H1 (cell line): ENCODE data around the gene NUBPL. TPM values are rescaled to one million over a fixed set of nuclear protein-coding genes. Genes with fewer than 3 reads are reported as not detected.

Experiments used
- CTCF ChIA-PET: fragments of 300-600 bp; sonication (Branson Sonifier 250); formaldehyde crosslinking; loops from one replicate; lab custom pipeline; 2021; ENCODE audit not compliant: partially characterized antibody; lab: Charles Lee
- POLR2A ChIA-PET: fragments of 300-600 bp; sonication (Branson Sonifier 250); formaldehyde crosslinking; loops from one replicate; lab custom pipeline; 2021; ENCODE audit warnings: inconsistent platforms; ENCODE audit not compliant: partially characterized antibody; lab: Charles Lee
- DNase-seq, 2 experiments: peaks; one replicate each; pipeline versions ENCODE4 v3.0.0 to v3.0.0-alpha.2; 2010 to 2022; ENCODE audit warnings: low spot score in 2 of 2, low read depth in 1 of 2, mixed read lengths in 1 of 2
- FAIRE-seq: peaks from 2 replicates; lab custom pipeline; 2011; peaks lifted over from hg19 to GRCh38; lab: Jason Lieb, UNC
- H2AFZ ChIP-seq: 2 replicates; pipeline ENCODE4 v1.8.1; 2012; ENCODE audit warnings: low read length, inconsistent platforms
- H2AK5ac ChIP-seq: 2 replicates; pipeline ENCODE4 v1.6.1; 2013; ENCODE audit warnings: low read depth, low read length
- H2BK120ac ChIP-seq: replicated peaks from 2 replicates; pipeline ENCODE3; 2013; ENCODE audit warnings: low read depth, low read length, inconsistent platforms
- H2BK12ac ChIP-seq: 2 replicates; pipeline ENCODE4 v1.6.1; 2013; ENCODE audit warnings: low read depth, low read length
- H2BK15ac ChIP-seq: 2 replicates; pipeline ENCODE4 v1.6.1; 2013; ENCODE audit warnings: low read length
- H2BK20ac ChIP-seq: 2 replicates; pipeline ENCODE4 v1.6.1; 2013; ENCODE audit warnings: low read length
- H2BK5ac ChIP-seq: 2 replicates; pipeline ENCODE4 v1.6.1; 2013; ENCODE audit warnings: low read depth, low read length
- H3K14ac ChIP-seq: 2 replicates; pipeline ENCODE4 v1.6.1; 2013; ENCODE audit warnings: inconsistent platforms; ENCODE audit not compliant: insufficient read length
- H3K18ac ChIP-seq: 2 replicates; pipeline ENCODE4 v1.6.1; 2013; ENCODE audit warnings: low read length; ENCODE audit errors: extremely low read depth
- H3K23ac ChIP-seq: 2 replicates; pipeline ENCODE4 v1.6.1; 2013; ENCODE audit warnings: inconsistent platforms; ENCODE audit not compliant: insufficient read length
- H3K23me2 ChIP-seq: 2 replicates; pipeline ENCODE4 v1.6.1; 2013; ENCODE audit warnings: low read depth, low read length
- H3K27ac ChIP-seq: 2 replicates; pipeline ENCODE4 v1.6.1; 2011; ENCODE audit warnings: low read depth, low read length, inconsistent platforms
- H3K27me3 ChIP-seq, 4 experiments: replicated peaks in 1 of 4; 1 replicate in 1 of 4; 2 replicates in 3 of 4; pipeline versions ENCODE4 v1.6.1 to v1.8.1; 2011 to 2013; ENCODE audit warnings: low read length in 3 of 4, mild to moderate bottlenecking in 3 of 4, inconsistent platforms in 2 of 4, mixed read lengths in 2 of 4, moderate library complexity in 1 of 4; ENCODE audit not compliant: control insufficient read depth in 3 of 4, insufficient read depth in 3 of 4; ENCODE audit errors: extremely low read depth in 1 of 4
- H3K36me3 ChIP-seq, 4 experiments: 2 replicates each; pipeline versions ENCODE4 v1.6.1 to v1.8.1; 2011 to 2013; ENCODE audit warnings: mild to moderate bottlenecking in 4 of 4, low read length in 3 of 4, moderate library complexity in 2 of 4, control low read depth in 1 of 4, inconsistent platforms in 1 of 4; ENCODE audit not compliant: insufficient read depth in 4 of 4, control insufficient read depth in 2 of 4
- H3K4ac ChIP-seq: replicated peaks from 2 replicates; pipeline ENCODE3; 2013; ENCODE audit warnings: low read length, low read depth, mixed read lengths, inconsistent platforms; ENCODE audit not compliant: insufficient read length
- H3K4me1 ChIP-seq, 4 experiments: replicated peaks in 1 of 4; 1 replicate in 1 of 4; 2 replicates in 3 of 4; pipeline versions ENCODE4 v1.6.1 to v1.8.1; 2011 to 2013; ENCODE audit warnings: low read length in 3 of 4, inconsistent platforms in 2 of 4, mixed read lengths in 1 of 4; ENCODE audit not compliant: insufficient read depth in 4 of 4, control insufficient read depth in 3 of 4
- H3K4me2 ChIP-seq, 2 experiments: 2 replicates each; pipeline versions ENCODE4 v1.6.1 to v1.8.1; 2011 to 2013; ENCODE audit warnings: low read depth in 2 of 2, low read length in 2 of 2, control low read depth in 1 of 2, inconsistent platforms in 1 of 2, mild to moderate bottlenecking in 1 of 2; ENCODE audit not compliant: insufficient read depth in 1 of 2
- H3K4me3 ChIP-seq, 4 experiments: fragments of 200-600, 300-600 bp in 1 of 4; sonication (generic), shearing (Covaris generic), sonication (Bioruptor Twin) in 1 of 4; 2 replicates each; pipeline versions ENCODE4 v1.5.1 to v1.8.1; 2011 to 2016; ENCODE audit warnings: low read length in 4 of 4, low read depth in 3 of 4, control low read depth in 2 of 4, inconsistent platforms in 2 of 4, mild to moderate bottlenecking in 2 of 4, mixed read lengths in 1 of 4, moderate library complexity in 1 of 4; ENCODE audit not compliant: insufficient read depth in 2 of 4; ENCODE audit errors: extremely low read depth in 1 of 4
- H3K56ac ChIP-seq: replicated peaks from 2 replicates; pipeline ENCODE3; 2013; ENCODE audit warnings: low read depth, mild to moderate bottlenecking, mixed read lengths, low read length, inconsistent platforms; ENCODE audit not compliant: insufficient read length
- H3K79me1 ChIP-seq: 2 replicates; pipeline ENCODE4 v1.6.1; 2013; ENCODE audit warnings: low read depth, low read length, control low read depth
- H3K79me2 ChIP-seq, 2 experiments: 2 replicates each; pipeline versions ENCODE4 v1.6.1 to v1.8.1; 2012 to 2013; ENCODE audit warnings: low read length in 2 of 2, mild to moderate bottlenecking in 2 of 2, inconsistent platforms in 1 of 2; ENCODE audit not compliant: insufficient read depth in 2 of 2, control insufficient read depth in 1 of 2
- H3K9ac ChIP-seq, 4 experiments: replicated peaks in 1 of 4; 1 replicate in 1 of 4; 2 replicates in 3 of 4; pipeline versions ENCODE4 v1.6.1 to v1.8.1; 2011 to 2013; ENCODE audit warnings: low read depth in 3 of 4, low read length in 3 of 4, control low read depth in 2 of 4, mild to moderate bottlenecking in 2 of 4, moderate library complexity in 2 of 4, inconsistent platforms in 1 of 4; ENCODE audit errors: extremely low read depth in 1 of 4
- H3K9me3 ChIP-seq, 2 experiments: 2 replicates each; pipeline versions ENCODE4 v1.6.1 to v1.8.1; 2012 to 2013; ENCODE audit warnings: mild to moderate bottlenecking in 2 of 2, moderate library complexity in 2 of 2, control low read depth in 1 of 2, inconsistent platforms in 1 of 2, low read depth in 1 of 2, low read length in 1 of 2, mixed read lengths in 1 of 2; ENCODE audit not compliant: insufficient read depth in 2 of 2
- H4K20me1 ChIP-seq, 2 experiments: replicated peaks in 1 of 2; 2 replicates each; pipeline versions ENCODE3 to v1.8.1; 2011 to 2013; ENCODE audit warnings: inconsistent platforms in 2 of 2, low read length in 2 of 2, mild to moderate bottlenecking in 1 of 2; ENCODE audit not compliant: insufficient read depth in 2 of 2, control insufficient read depth in 1 of 2
- H4K5ac ChIP-seq: 2 replicates; pipeline ENCODE4 v1.6.1; 2013; ENCODE audit warnings: low read length, low read depth, mixed read lengths, inconsistent platforms; ENCODE audit not compliant: insufficient read length
- H4K8ac ChIP-seq: 2 replicates; pipeline ENCODE4 v1.8.0; 2013; ENCODE audit warnings: mild to moderate bottlenecking, moderate library complexity, low read length, inconsistent platforms; ENCODE audit not compliant: insufficient read depth; ENCODE audit errors: extremely low read depth
- H4K91ac ChIP-seq: replicated peaks from 2 replicates; pipeline ENCODE3; 2013; ENCODE audit warnings: low read length, mixed read lengths, inconsistent platforms; ENCODE audit not compliant: insufficient read length
- ATF2 ChIP-seq: IDR thresholded peaks from 2 replicates; pipeline ENCODE4 v1.6.1; 2012; ENCODE audit warnings: low read length, inconsistent platforms
- ATF3 ChIP-seq: IDR thresholded peaks from 2 replicates; pipeline ENCODE4 v1.6.1; 2011; ENCODE audit warnings: low read depth, mild to moderate bottlenecking, low read length; ENCODE audit not compliant: insufficient read depth
- BACH1 ChIP-seq: IDR thresholded peaks from 2 replicates; pipeline ENCODE4 v1.6.1; 2012; ENCODE audit warnings: low read length, improper control_type of control experiment
- BRCA1 ChIP-seq: IDR thresholded peaks from 2 replicates; pipeline ENCODE4 v1.6.1; 2012; ENCODE audit warnings: low read depth, low read length, improper control_type of control experiment
- CHD1 ChIP-seq: IDR thresholded peaks from 2 replicates; pipeline ENCODE4 v1.6.1; 2012; ENCODE audit warnings: low read depth, low read length, improper control_type of control experiment
- CREB1 ChIP-seq: IDR thresholded peaks from 2 replicates; pipeline ENCODE4 v1.6.1; 2012; ENCODE audit warnings: inconsistent platforms
- EGR1 ChIP-seq: IDR thresholded peaks from 2 replicates; pipeline ENCODE4 v1.6.1; 2011; ENCODE audit warnings: low read depth, low read length, borderline replicate concordance
- POLR2AphosphoS5 ChIP-seq: IDR thresholded peaks from 2 replicates; pipeline ENCODE4 v1.6.1; 2011; ENCODE audit warnings: low read depth, low read length
- SIN3A ChIP-seq, 2 experiments: IDR thresholded peaks in 1 of 2; conservative IDR thresholded peaks in 1 of 2; 2 replicates each; pipeline ENCODE4 v1.6.1; 2011 to 2012; ENCODE audit warnings: low read length in 2 of 2, improper control_type of control experiment in 1 of 2, low read depth in 1 of 2, mild to moderate bottlenecking in 1 of 2
- SIRT6 ChIP-seq: IDR thresholded peaks from one replicate; pipeline ENCODE4 v1.7.1; 2012; ENCODE audit warnings: low read length, inconsistent platforms
- TBP ChIP-seq: IDR thresholded peaks from 2 replicates; pipeline ENCODE4 v1.6.1; 2011; ENCODE audit warnings: low read depth, low read length, improper control_type of control experiment
- TEAD4 ChIP-seq: IDR thresholded peaks from 2 replicates; pipeline ENCODE4 v1.6.1; 2012; ENCODE audit warnings: low read depth, low read length, inconsistent platforms, mixed read lengths
- YY1 ChIP-seq: IDR thresholded peaks from 2 replicates; pipeline ENCODE4 v1.6.1; 2011; ENCODE audit warnings: low read depth, mild to moderate bottlenecking, low read length
- WGBS, 2 experiments: shearing (Covaris generic) in 1 of 2; methylation state at CpG; one replicate each; pipeline versions ENCODE4 v1.1.6 to v1.1.7; 2013 to 2015; ENCODE audit warnings: low lambda C conversion rate in 2 of 2, mixed read lengths in 2 of 2, inconsistent platforms in 1 of 2, low coverage in 1 of 2, missing lambda C conversion rate in 1 of 2; ENCODE audit not compliant: insufficient replicate concordance in 2 of 2, insufficient coverage in 1 of 2, insufficient read length in 1 of 2; ENCODE audit errors: extremely low coverage in 1 of 2, missing lambda C conversion rate in 1 of 2; 5-methylcytosine and 5-hydroxymethylcytosine counted together
- polyA plus RNA-seq, 7 experiments: library from polyadenylated mRNA; depleted of rRNA in 3 of 7; stranded (reverse) in 5 of 7; unstranded in 2 of 7; fragments of >200 nt in 5 of 7; fragments of 200-250 nt in 2 of 7; gene quantifications; 1 replicate in 5 of 7; 2 replicates in 1 of 7; 4 replicates in 1 of 7; pipeline versions ENCODE4 v1.2.1 to v1.2.3, GENCODE V29; 2011 to 2013; ENCODE audit warnings: missing spikeins in 2 of 7, mixed read lengths in 2 of 7
- total RNA-seq: library from RNA; stranded (reverse); fragmentation: NEBNext Ultra II Directional; extraction: Animal tissue kit (Norgen Biotek cat#: 25700); gene quantifications from 2 replicates; pipeline ENCODE4 v1.2.1, GENCODE V29; 2021

Gene NUBPL
- total and polyA plus RNA-seq, 2 of the 8 experiments (the other 6 are each of a cell fraction or from before 2014, with no cell fraction given), result 1.6 to 6.8 TPM

- Histone ChIP-seq H3K14ac (no peak overlapping the region), H3K9ac (no peak overlapping the region), H3K4me1 (no peaks in the 10 kb centered on the region), H3K18ac (no peak overlapping the region), H2BK15ac (no peak overlapping the region), H3K4ac (no peak overlapping the region), H2BK20ac (no peak overlapping the region), H3K36me3 (peaks cover 0 to 6% (median 0%) of the 10 kb centered on the region in 4 experiments; a peak in 1 of 8 replicates), H4K5ac (no peak overlapping the region), H4K8ac (no peak overlapping the region), H3K27ac (no peak overlapping the region), H4K20me1 (no peaks in the 10 kb centered on the region), H2AK5ac (no peak overlapping the region), H3K56ac (no peak overlapping the region), H2BK12ac (no peak overlapping the region), H3K23ac (no peak overlapping the region), H3K27me3 (no peaks in the 10 kb centered on the region), H2BK5ac (no peak overlapping the region), H3K4me2 (no peak overlapping the region), H3K23me2 (no peaks in the 10 kb centered on the region), H3K79me2 (no peaks in the 10 kb centered on the region), H3K9me3 (peaks cover 31 to 43% of the 10 kb centered on the region in 2 experiments), H4K91ac (no peak overlapping the region), H2BK120ac (no peak overlapping the region), H3K79me1 (no peaks in the 10 kb centered on the region), H2AFZ (no peak overlapping the region), H3K4me3 (no peak overlapping the region)
- FAIRE-seq (no peak), DNase-seq (no peak)
- POLR2A ChIA-PET, result no interaction called here
- CTCF ChIA-PET, result no interaction called here
- 73% methylated on average over 2 of the region's 2 CpGs; no CpG with 5 or more reads in 1 of the 2 experiments for WGBS, 2 experiments
- no peak for TF ChIP-seq ATF3
- TF ChIP-seq TEAD4, result no peak
- no peak for TF ChIP-seq TBP
- TF ChIP-seq POLR2AphosphoS5, result no peak
- TF ChIP-seq SIN3A (conservative IDR thresholded peaks at IDR 0.05 in 1 of 2, IDR thresholded peaks at IDR 0.05 in 1 of 2; ENCODE audit: low read depth in 1 of 2, low read length in 2 of 2), result no peak
- TF ChIP-seq YY1, result no peak
- no peak for TF ChIP-seq BRCA1
- TF ChIP-seq ATF2, result no peak
- TF ChIP-seq CREB1, result no peak
- no peak for TF ChIP-seq EGR1
- no peak for TF ChIP-seq CHD1
- no peak for TF ChIP-seq SIRT6
- no peak for TF ChIP-seq BACH1
Observed at GRCh38 chr14:31702130-31702529, 140.9 kb downstream of the NUBPL start.
